Measurements from ENCODE around the gene VKORC1.
A peak's percentile ranks its signal among the peaks of the same experiment; 100 is the strongest.

DNA sequence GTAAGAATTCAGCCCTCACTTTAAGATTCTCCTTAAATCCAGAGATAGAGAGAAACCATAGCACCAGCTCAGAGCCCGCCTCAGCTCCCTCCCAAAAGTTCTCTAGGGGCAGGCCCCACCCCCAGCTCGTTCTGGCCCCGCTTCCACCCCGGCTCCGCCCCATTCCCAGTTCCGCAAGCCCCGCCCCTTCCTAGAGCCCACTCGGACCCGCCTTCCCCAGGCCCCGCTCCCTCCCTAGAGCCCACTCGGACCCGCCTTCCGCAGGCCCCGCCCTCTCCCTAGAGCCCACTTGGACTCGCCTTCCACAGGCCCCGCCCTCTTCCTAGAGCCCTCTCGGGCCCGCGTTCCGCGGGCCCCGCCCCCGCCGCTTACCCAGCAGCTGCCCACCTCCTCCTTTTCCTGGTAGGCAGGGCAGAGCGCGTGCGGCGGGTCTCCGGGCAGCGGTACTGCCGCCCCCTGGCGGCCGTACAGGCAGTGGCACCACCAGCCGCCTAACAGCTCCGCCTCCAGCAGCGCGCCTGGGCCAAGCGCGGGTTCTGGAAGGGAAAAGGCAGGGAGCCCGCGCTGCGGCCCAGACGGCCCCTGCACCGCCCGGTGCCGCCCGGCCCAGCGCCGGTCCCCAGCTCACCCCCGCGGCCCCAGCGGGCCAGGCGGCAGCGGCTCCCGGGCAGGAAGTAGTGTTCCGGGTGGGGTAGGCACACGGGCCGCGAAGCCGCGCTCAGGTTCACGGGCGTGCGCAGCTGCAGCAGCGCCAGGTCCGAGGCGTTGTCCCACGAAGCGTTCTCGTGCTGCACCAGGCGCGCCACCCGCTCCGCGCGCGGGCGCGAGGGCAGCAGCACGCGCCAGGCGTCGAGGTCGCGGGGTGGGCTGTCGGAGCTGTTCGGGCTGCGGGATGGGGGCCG, 47.8 kb upstream of the VKORC1 start:
- TF ChIP-seq CTCF (IDR thresholded peaks at IDR 0.05) (peak; percentile 95 to 100 (median 100)), POLR2A (IDR thresholded peaks at IDR 0.05) (peak; percentile 21 to 52)

All from Peyer's patch (tissue), 4 donors.